Aorta (tissue), 5 donors: ENCODE results near the gene FAM3D. TPM values are rescaled to one million over a fixed set of nuclear protein-coding genes. Genes with fewer than 3 reads are reported as not detected.
A peak's percentile ranks its signal among the peaks of the same experiment; 100 is the strongest.

Experiments
- ATAC-seq: fragments of 200-7000 bp; cut with Tn5 transposase; one replicate; pipeline ENCODE4 v1.9.1; 2022; ENCODE audit warnings: moderate library complexity; ENCODE audit not compliant: low FRiP score
- DNase-seq, 2 donors: peaks; one replicate each; pipeline ENCODE4 v3.0.0-alpha.2; 2020
- H3K27ac ChIP-seq, 2 donors: one replicate each; pipeline ENCODE4 v1.5.1; 2013; ENCODE audit warnings: low read length in 2 of 2, mild to moderate bottlenecking in 2 of 2, moderate library complexity in 2 of 2, control low read depth in 1 of 2, inconsistent platforms in 1 of 2, low read depth in 1 of 2
- H3K27me3 ChIP-seq, 2 donors: one replicate each; pipeline ENCODE4 v1.6.1; 2013; ENCODE audit warnings: control low read depth in 1 of 2, low read length in 1 of 2, mild to moderate bottlenecking in 1 of 2, moderate library complexity in 1 of 2; ENCODE audit not compliant: insufficient read depth in 2 of 2, control insufficient read depth in 1 of 2
- H3K36me3 ChIP-seq, 2 donors: one replicate each; pipeline ENCODE4 v1.6.1; 2013; ENCODE audit warnings: control low read depth in 1 of 2, low read length in 1 of 2, mild to moderate bottlenecking in 1 of 2; ENCODE audit not compliant: insufficient read depth in 2 of 2, control insufficient read depth in 1 of 2
- H3K4me1 ChIP-seq, 2 donors: one replicate each; pipeline ENCODE4 v1.6.1; 2013; ENCODE audit warnings: low read length in 2 of 2, control low read depth in 1 of 2, mild to moderate bottlenecking in 1 of 2, moderate library complexity in 1 of 2; ENCODE audit not compliant: insufficient read depth in 2 of 2, control insufficient read depth in 1 of 2
- H3K4me3 ChIP-seq, 2 donors: one replicate each; pipeline ENCODE4 v1.5.1; 2013; ENCODE audit warnings: low read length in 2 of 2, control low read depth in 1 of 2, mild to moderate bottlenecking in 1 of 2
- H3K9me3 ChIP-seq: one replicate; pipeline ENCODE4 v1.6.1; 2013; ENCODE audit warnings: mild to moderate bottlenecking, low read length; ENCODE audit not compliant: control insufficient read depth
- WGBS, 2 donors: extraction: QIAGEN DNeasy Blood & Tissue Kit; methylation state at CpG; one replicate each; pipeline ENCODE4 v1.1.7; 2013; 5-methylcytosine and 5-hydroxymethylcytosine counted together
- intact Hi-C, 2 donors: fragments of 100-400 bp; cut with DNase I; formaldehyde crosslinking; loops; one replicate each; pipeline versions ENCODE4 v1.14.2 to v1.15.0; 2022
- polyA plus RNA-seq, 2 donors: library from polyadenylated mRNA; stranded (reverse); fragments of 200-250 nt; gene quantifications; one replicate each; pipeline ENCODE4 v1.2.3, GENCODE V29; 2013
- total RNA-seq, 2 donors: library from RNA; stranded (reverse); fragmentation: NEBNext Ultra II Directional; extraction: Animal tissue kit (Norgen Biotek cat#: 25700); gene quantifications; one replicate each; pipeline ENCODE4 v1.2.1, GENCODE V29; 2021
- donor health status: healthy with polysubstance abuse.
- donor health status: Bipolar disorder and iron deficiency.
- donor health status: DM: no; HTN: no; CAD: no.
- donor health status: DM: no; HTN: no; CAD: no.
- donor health status: DM: yes; HTN: yes; CAD: no.

FAM3D gene
- total and polyA plus RNA-seq, 4 donors, result 0.54 to 8.8 TPM; not detected in 2

DNA sequence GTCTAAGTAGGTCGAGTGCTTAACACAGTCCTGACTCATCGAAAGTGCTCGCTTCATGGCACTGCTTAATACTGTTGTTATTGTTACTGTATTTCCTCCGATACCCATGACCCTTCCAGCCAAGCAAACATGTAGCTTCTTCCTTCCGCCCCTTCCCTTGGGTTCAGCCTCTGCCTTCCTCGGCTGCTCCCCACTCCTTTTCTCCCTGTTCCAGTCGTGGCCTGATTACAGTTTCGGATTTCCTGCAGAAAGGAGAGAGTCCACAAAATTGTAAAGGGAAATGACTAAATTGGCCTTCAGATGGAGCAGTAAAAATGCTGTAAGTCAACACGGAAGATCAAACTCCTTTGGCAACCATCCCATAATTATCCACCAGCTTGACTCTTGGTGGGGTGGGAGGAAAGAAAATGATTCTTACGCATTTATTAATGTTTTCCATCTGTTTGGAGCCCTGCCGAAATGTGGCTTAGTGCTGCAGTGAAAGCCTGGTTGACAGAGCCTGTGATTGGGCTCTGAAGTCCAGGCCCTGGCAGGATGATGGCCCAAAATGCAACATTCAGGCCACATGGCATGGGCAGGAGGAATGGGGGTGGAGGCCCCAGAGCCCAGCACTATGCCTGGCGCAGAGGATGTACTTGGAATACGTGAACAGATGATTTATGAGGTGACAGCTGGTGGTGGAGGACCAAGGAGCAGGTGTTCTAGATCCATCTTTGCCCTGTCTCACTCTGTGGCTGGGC lies 37.6 kb downstream of the FAM3D start:
- ATAC-seq, result peak; percentile 57

DNA sequence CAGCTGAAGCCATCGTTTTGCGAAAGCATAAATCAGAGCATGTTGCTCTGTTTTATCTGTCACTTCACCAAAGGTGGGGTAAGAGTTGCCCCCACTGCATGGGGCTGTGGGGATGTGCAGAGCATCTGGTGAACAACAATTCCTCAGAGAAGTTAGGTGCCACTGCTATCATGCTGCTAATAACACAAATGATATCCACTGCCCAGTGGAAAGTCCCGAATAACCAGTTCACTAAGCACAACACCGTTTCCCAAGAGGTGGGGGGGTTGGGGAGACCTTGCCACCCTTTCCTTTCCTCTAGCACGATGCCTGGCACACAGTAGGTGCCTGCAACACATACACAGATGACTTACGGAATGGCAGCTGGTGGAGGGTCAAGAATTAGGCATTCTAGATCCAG lies 38.6 kb downstream of the FAM3D start:
- H3K27ac ChIP-seq, result no peak overlapping the region
- H3K4me1 ChIP-seq, result no peaks in the 10 kb centered on the region
- WGBS, 2 donors, result 73 to 78% methylated on average over 6 of the region's 6 CpGs
- no peaks in the 10 kb centered on the region for H3K36me3 ChIP-seq
- DNase-seq, result no peak
- intact Hi-C loops, result loop anchor here in 1 of 2 donors (2.0 to 5.0 kb wide), 2 partner anchors 41 to 59 kb away; no protein-coding TSS in a partner anchor
- H3K9me3 ChIP-seq, result no peaks in the 10 kb centered on the region
- H3K4me3 ChIP-seq, result no peak overlapping the region
- no peak for ATAC-seq
- no peaks in the 10 kb centered on the region for H3K27me3 ChIP-seq

More for the DNA sequence above, 37.6 kb downstream of the FAM3D start:
- no peak for DNase-seq
- Histone ChIP-seq H3K27me3 (no peaks in the 10 kb centered on the region), H3K9me3 (no peaks in the 10 kb centered on the region), H3K4me1 (no peaks in the 10 kb centered on the region), H3K36me3 (no peaks in the 10 kb centered on the region), H3K4me3 (no peak overlapping the region), H3K27ac (no peak overlapping the region)
- intact Hi-C loops, result loop anchor here in 1 of 2 donors (2.0 to 5.0 kb wide), 2 partner anchors 42 to 60 kb away; no protein-coding TSS in a partner anchor
- 65 to 66% methylated on average over 13 of the region's 13 CpGs for WGBS, 2 donors

DNA sequence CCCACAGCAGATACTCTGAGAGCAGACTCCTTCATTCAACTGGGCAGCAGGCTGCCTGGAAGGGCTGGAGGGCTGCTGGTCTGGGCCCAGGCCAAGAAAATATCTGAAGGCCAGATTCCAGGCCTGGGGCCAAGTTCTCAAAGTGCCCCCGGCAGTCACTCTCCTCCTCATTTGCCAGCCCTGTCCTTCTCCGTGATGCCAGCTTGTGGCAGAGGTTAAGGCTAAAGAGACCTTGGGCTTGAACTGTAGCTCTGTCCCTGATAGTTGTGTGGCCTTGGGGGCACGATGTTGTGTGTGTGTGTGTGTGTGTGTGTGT lies 39.0 kb downstream of the FAM3D start:
- no peak overlapping the region for H3K4me3 ChIP-seq
- H3K9me3 ChIP-seq, result no peaks in the 10 kb centered on the region
- H3K36me3 ChIP-seq, result no peaks in the 10 kb centered on the region
- no peak for DNase-seq
- 4 to 12% methylated on average over 3 of the region's 3 CpGs for WGBS, 2 donors
- intact Hi-C loops, result loop anchor here in 1 of 2 donors (5.0 kb wide), 1 partner anchor 40 kb away; no protein-coding TSS in a partner anchor
- H3K27ac ChIP-seq, result no peak overlapping the region
- H3K4me1 ChIP-seq, result no peaks in the 10 kb centered on the region
- ATAC-seq, result no peak
- H3K27me3 ChIP-seq, result no peaks in the 10 kb centered on the region

DNA sequence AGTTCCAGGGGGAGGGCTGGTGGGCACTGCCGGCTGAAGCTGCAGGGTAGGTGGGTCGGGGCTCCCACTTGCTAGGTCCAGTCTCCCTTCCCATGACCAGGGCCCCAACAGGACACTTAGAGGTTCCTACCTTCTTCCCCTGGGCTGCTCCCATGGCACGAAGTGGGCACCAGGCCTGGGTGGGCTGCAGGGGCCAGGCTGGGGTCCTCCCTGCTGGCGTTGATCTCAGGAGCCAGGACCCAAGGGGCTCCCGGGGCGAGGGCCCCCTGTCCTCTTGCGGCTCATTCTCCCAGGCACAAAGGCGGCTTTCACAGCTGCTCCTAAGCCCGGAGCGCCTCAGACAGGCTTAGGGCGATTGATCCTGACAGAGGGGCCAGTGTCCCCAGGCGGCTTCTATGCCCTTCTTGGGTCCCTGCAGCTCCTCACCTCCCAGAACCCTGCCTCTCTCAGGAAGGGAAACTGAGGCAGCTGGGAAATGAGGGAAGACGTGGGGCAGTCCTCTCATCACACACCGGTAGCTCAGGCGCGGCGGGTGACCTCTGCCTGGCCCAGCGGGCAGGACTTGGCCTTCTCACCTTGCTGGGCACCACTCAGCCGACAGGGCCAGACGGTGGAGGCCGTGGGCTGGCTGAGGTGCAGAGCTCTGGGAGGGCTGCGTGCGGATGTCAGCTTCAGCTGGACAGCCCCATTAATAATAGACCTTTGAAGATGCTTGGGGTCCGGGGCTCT lies 39.6 kb downstream of the FAM3D start:
- Histone ChIP-seq H3K27me3 (no peaks in the 10 kb centered on the region), H3K9me3 (no peaks in the 10 kb centered on the region), H3K4me3 (no peak overlapping the region), H3K27ac (no peak overlapping the region), H3K4me1 (no peaks in the 10 kb centered on the region), H3K36me3 (no peaks in the 10 kb centered on the region)
- ATAC-seq, result no peak
- DNase-seq, result no peak
- WGBS, 2 donors, result 64% methylated on average over 24 of the region's 24 CpGs
- intact Hi-C loops, result loop anchor here in 1 of 2 donors (5.0 kb wide), 1 partner anchor 40 kb away; no protein-coding TSS in a partner anchor

DNA sequence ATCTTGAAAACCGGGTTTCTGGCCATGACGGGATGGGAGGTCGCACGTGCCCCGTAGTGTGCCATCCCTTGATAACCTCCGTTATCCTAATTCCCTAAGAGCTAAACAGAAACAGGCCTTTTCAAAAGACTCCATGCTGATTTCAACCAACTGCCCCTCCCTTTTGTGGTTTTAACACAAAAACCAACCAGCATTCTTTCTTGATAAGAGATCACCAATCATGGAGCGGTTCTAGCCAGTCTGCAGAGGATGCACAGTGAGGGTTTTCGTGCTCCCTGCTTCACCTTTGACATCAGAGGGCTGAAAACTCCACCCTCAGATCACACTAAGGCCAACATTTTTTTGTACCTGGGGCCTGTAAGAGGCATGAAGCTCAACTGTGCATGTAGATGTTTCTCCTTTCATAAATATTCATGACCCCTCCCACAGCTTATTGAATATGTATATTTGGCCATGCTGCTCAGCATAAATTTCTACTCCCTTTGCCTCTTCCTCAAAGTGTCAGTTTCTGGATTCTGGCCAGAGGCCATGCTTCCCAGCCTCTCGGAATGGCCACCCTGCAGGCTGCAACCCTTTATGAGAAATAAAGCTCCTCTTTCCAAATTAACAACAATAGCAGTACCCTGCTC lies 41.3 kb downstream of the FAM3D start:
- Histone ChIP-seq H3K4me1 (no peaks in the 10 kb centered on the region), H3K27me3 (no peaks in the 10 kb centered on the region), H3K4me3 (no peak overlapping the region), H3K9me3 (no peaks in the 10 kb centered on the region), H3K27ac (no peak overlapping the region), H3K36me3 (no peaks in the 10 kb centered on the region)
- ATAC-seq (no peak), DNase-seq (no peak)
- intact Hi-C loops, result loop anchor here in 1 of 2 donors (5.0 kb wide), 1 partner anchor 38 kb away; no protein-coding TSS in a partner anchor
- 93 to 94% methylated on average over 9 of the region's 9 CpGs for WGBS, 2 donors

DNA sequence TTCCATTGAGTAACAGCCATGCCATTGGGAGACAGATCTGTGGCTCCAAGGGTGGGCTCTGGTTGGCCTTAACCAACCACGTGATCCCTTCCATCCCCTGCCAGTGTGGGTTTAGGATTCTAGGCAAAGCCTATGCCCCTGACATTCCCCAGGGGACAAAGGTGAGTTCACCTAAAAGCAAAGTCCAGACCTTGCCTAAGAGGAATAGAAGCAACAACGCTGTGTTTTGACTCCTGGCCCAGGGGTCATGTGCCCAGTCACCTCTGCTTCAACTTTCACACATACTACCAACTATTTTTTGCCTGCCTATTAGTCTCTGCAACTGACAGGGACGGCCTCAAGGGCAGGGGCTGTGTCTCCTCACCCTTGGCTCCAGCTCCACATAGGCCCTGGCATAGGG lies 42.0 kb downstream of the FAM3D start:
- DNase-seq (no peak), ATAC-seq (no peak)
- no peaks in the 10 kb centered on the region for H3K9me3 ChIP-seq
- H3K27me3 ChIP-seq, result no peaks in the 10 kb centered on the region
- intact Hi-C loops, result no loop called here
- no peaks in the 10 kb centered on the region for H3K4me1 ChIP-seq
- H3K27ac ChIP-seq, result no peak overlapping the region
- no peaks in the 10 kb centered on the region for H3K36me3 ChIP-seq
- H3K4me3 ChIP-seq, result no peak overlapping the region
- WGBS, 2 donors, result 71 to 85% methylated on average over 3 of the region's 3 CpGs

DNA sequence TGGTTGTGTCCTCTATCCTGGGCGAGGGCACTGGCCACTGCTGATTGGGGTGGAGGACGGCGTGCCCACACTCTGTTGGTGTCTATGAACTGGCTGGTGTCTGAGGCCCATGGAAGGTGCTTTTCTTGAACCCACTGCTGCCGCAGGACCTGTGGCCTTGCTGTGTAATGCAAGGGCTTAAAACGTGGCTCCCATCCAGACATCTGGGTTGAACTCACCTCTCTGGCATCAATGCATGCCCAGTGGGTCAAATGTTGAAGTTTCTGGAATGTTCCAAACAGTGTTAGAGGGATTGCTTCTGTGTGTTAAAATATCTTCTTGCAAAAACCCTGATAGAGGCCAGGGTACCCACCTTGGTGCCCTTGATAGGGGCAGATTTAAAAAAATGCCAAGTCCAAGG lies 42.6 kb downstream of the FAM3D start:
- Histone ChIP-seq H3K27ac (no peak overlapping the region), H3K27me3 (no peaks in the 10 kb centered on the region), H3K4me1 (no peaks in the 10 kb centered on the region), H3K9me3 (no peaks in the 10 kb centered on the region), H3K4me3 (no peak overlapping the region), H3K36me3 (no peaks in the 10 kb centered on the region)
- intact Hi-C loops, result no loop called here
- WGBS, 2 donors, result 80 to 82% methylated on average over 5 of the region's 5 CpGs
- ATAC-seq (no peak), DNase-seq (no peak)

DNA sequence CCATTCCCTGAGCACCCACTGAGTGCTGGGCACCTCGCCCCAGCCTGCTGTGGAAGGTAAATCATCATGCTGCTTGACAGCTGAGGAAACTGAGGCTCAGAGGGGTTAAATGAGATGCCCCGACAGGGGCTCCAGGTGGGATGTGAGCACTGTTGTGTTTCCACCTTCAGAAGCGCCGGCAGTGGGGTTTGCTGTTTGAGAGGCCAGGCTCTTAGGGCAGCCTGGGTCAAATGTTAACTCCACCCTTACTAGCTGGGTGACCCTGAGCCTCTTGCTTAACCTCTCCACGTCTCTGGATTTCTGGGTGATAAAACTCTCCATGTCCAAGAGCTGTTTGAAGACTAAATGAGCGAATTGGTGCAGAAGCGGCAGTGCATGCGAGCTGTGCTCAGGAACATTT lies 43.1 kb downstream of the FAM3D start:
- Histone ChIP-seq H3K4me3 (no peak overlapping the region), H3K36me3 (no peaks in the 10 kb centered on the region), H3K27ac (no peak overlapping the region), H3K27me3 (no peaks in the 10 kb centered on the region), H3K4me1 (no peaks in the 10 kb centered on the region), H3K9me3 (no peaks in the 10 kb centered on the region)
- ATAC-seq, result no peak
- DNase-seq, result no peak
- intact Hi-C loops, result no loop called here
- WGBS, 2 donors, result 74 to 78% methylated on average over 8 of the region's 8 CpGs
